KMS-11 (cell line): ENCODE results near the gene STK32C.

ENCODE experiments used
- H2AFZ ChIP-seq: fragments of 200-600 bp; sonication (generic); 2 replicates; pipeline ENCODE4 v1.6.1; 2016; ENCODE audit warnings: antibody characterized with exemption, mixed run types, low read depth
- H3K27ac ChIP-seq: fragments of 200-600 bp; sonication (generic); 2 replicates; pipeline ENCODE4 v1.6.1; 2016; ENCODE audit warnings: mild to moderate bottlenecking, mixed run types
- H3K27me3 ChIP-seq: fragments of 200-600 bp; sonication (generic); 2 replicates; pipeline ENCODE4 v1.6.1; 2017; ENCODE audit warnings: mild to moderate bottlenecking, low read depth, mixed run types, moderate library complexity; ENCODE audit not compliant: insufficient read depth
- H3K36me3 ChIP-seq: fragments of 200-600 bp; sonication (generic); 2 replicates; pipeline ENCODE4 v1.6.1; 2017; ENCODE audit warnings: mild to moderate bottlenecking, mixed run types; ENCODE audit not compliant: insufficient read depth
- H3K4me1 ChIP-seq: fragments of 200-600 bp; sonication (generic); 2 replicates; pipeline ENCODE4 v1.6.1; 2016; ENCODE audit warnings: mild to moderate bottlenecking, low read depth, mixed run types; ENCODE audit not compliant: poor library complexity, severe bottlenecking
- H3K4me2 ChIP-seq: fragments of 200-600 bp; sonication (generic); 2 replicates; pipeline ENCODE4 v1.7.0; 2016; ENCODE audit warnings: mild to moderate bottlenecking, mixed run types
- H3K4me3 ChIP-seq: fragments of 200-600 bp; sonication (generic); IDR thresholded peaks from 2 replicates; pipeline ENCODE4 v1.6.1; 2017; ENCODE audit warnings: low read depth, low read length, mixed read lengths; ENCODE audit not compliant: insufficient read depth
- H3K79me2 ChIP-seq: fragments of 200-600 bp; sonication (generic); 2 replicates; pipeline ENCODE4 v1.6.1; 2016; ENCODE audit warnings: low read depth, mixed run types; ENCODE audit not compliant: insufficient read depth
- H3K9ac ChIP-seq: fragments of 200-600 bp; sonication (generic); 2 replicates; pipeline ENCODE4 v1.6.1; 2016; ENCODE audit warnings: mild to moderate bottlenecking, mixed run types
- H4K20me1 ChIP-seq: fragments of 200-600 bp; sonication (generic); 2 replicates; pipeline ENCODE4 v1.6.1; 2016; ENCODE audit warnings: mild to moderate bottlenecking, mixed run types; ENCODE audit not compliant: insufficient read depth
- TF ChIP-seq, protein P1 (sequence below): fragments of 200-600 bp; sonication (generic); conservative IDR thresholded peaks from 2 replicates; pipeline ENCODE4 v1.6.1; 2017; ENCODE audit warnings: low read depth, mild to moderate bottlenecking, antibody characterized with exemption, low read length, moderate library complexity, mixed read lengths

The STK32C gene

GRCh38 chr10:132176623-132177500, 130.9 kb downstream of the STK32C start:
- no peaks in the 10 kb centered on the region for H4K20me1 ChIP-seq
- no peaks in the 10 kb centered on the region; the same call in 1 of the 2 replicates for H3K27me3 ChIP-seq
- TF ChIP-seq, protein P1, sequence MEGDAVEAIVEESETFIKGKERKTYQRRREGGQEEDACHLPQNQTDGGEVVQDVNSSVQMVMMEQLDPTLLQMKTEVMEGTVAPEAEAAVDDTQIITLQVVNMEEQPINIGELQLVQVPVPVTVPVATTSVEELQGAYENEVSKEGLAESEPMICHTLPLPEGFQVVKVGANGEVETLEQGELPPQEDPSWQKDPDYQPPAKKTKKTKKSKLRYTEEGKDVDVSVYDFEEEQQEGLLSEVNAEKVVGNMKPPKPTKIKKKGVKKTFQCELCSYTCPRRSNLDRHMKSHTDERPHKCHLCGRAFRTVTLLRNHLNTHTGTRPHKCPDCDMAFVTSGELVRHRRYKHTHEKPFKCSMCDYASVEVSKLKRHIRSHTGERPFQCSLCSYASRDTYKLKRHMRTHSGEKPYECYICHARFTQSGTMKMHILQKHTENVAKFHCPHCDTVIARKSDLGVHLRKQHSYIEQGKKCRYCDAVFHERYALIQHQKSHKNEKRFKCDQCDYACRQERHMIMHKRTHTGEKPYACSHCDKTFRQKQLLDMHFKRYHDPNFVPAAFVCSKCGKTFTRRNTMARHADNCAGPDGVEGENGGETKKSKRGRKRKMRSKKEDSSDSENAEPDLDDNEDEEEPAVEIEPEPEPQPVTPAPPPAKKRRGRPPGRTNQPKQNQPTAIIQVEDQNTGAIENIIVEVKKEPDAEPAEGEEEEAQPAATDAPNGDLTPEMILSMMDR: no peak
- H3K36me3 ChIP-seq: no peaks in the 10 kb centered on the region
- H3K4me2 ChIP-seq: no peak overlapping the region
- no peak overlapping the region for H3K9ac ChIP-seq
- no peaks in the 10 kb centered on the region for H3K79me2 ChIP-seq
- H3K27ac ChIP-seq: no peak overlapping the region
- no peak overlapping the region for H2AFZ ChIP-seq
- no peaks in the 10 kb centered on the region for H3K4me1 ChIP-seq
- no peak overlapping the region for H3K4me3 ChIP-seq

GRCh38 chr10:132175907-132176581, 131.7 kb downstream of the STK32C start:
- no peak overlapping the region for H3K4me3 ChIP-seq
- H3K4me2 ChIP-seq: no peak overlapping the region
- no peak overlapping the region for H3K27ac ChIP-seq
- H2AFZ ChIP-seq: no peak overlapping the region
- H3K79me2 ChIP-seq: no peaks in the 10 kb centered on the region
- no peaks in the 10 kb centered on the region for H4K20me1 ChIP-seq
- H3K4me1 ChIP-seq: no peaks in the 10 kb centered on the region
- H3K9ac ChIP-seq: no peak overlapping the region
- TF ChIP-seq, protein P1: no peak
- H3K27me3 ChIP-seq: no peaks in the 10 kb centered on the region
- H3K36me3 ChIP-seq: no peaks in the 10 kb centered on the region

DNA sequence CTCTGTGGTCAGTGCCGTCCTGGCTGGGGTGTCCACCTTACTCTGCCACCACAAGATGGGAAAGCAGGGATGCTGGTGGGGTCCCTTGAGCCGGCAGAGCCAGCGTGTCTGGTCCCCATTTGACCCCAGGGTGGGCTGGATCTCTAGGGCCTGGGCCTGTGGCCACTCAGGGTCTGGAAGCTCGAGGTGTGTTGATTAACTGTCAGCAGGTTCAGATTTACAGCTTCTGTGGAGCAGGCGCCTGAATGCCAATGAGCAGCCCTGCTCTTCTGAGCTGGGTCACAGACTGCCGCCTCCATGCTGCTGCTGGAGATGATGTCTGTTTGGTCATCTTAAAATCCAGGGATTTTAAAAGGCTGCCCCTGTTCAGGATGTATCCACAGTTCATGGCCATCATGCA, 132.3 kb downstream of the STK32C start:
- Histone ChIP-seq H4K20me1 (no peaks in the 10 kb centered on the region), H3K4me3 (no peak overlapping the region), H2AFZ (no peak overlapping the region), H3K36me3 (no peaks in the 10 kb centered on the region), H3K27me3 (no peaks in the 10 kb centered on the region), H3K4me1 (no peaks in the 10 kb centered on the region), H3K79me2 (no peaks in the 10 kb centered on the region), H3K4me2 (no peak overlapping the region), H3K27ac (no peak overlapping the region), H3K9ac (no peak overlapping the region)
- TF ChIP-seq, protein P1: no peak

- H3K9ac ChIP-seq: no peak overlapping the region
- TF ChIP-seq, protein P1: no peak
- no peak overlapping the region for H3K27ac ChIP-seq
- no peak overlapping the region for H3K4me2 ChIP-seq
- no peaks in the 10 kb centered on the region for H3K79me2 ChIP-seq
- no peak overlapping the region for H3K4me3 ChIP-seq
- H3K36me3 ChIP-seq: no peaks in the 10 kb centered on the region
- H4K20me1 ChIP-seq: no peaks in the 10 kb centered on the region
- H2AFZ ChIP-seq: no peak overlapping the region
- H3K4me1 ChIP-seq: no peaks in the 10 kb centered on the region
- no peaks in the 10 kb centered on the region for H3K27me3 ChIP-seq
Observed at GRCh38 chr10:132174237-132174636, 133.5 kb downstream of the STK32C start.
